Keratinocyte (primary cell): ENCODE data around the gene CD47. TPM values are rescaled to one million over a fixed set of nuclear protein-coding genes. Genes with fewer than 3 reads are reported as not detected.

ENCODE experiments used
- DNase-seq: peaks from one replicate; pipeline ENCODE4 v3.0.0-alpha.2; 2011; ENCODE audit warnings: low read depth, missing footprints, low spot score
- FAIRE-seq: peaks from 2 replicates; lab custom pipeline; 2011; peaks lifted over from hg19 to GRCh38; lab: Jason Lieb, UNC
- H2AFZ ChIP-seq: 2 replicates; pipeline ENCODE4 v1.6.0; 2012; ENCODE audit warnings: low read length, control low read depth, inconsistent platforms; ENCODE audit not compliant: control insufficient read depth
- H3K27ac ChIP-seq: 2 replicates; pipeline ENCODE4 v1.5.1; 2011; ENCODE audit warnings: low read length; ENCODE audit not compliant: control insufficient read depth, insufficient read depth
- H3K27me3 ChIP-seq: 3 replicates; pipeline ENCODE4 v1.6.0; 2011; ENCODE audit warnings: low read length; ENCODE audit not compliant: control insufficient read depth, insufficient read depth; ENCODE audit errors: extremely low read depth
- H3K36me3 ChIP-seq, 2 experiments: 2 replicates in 1 of 2; 3 replicates in 1 of 2; pipeline ENCODE4 v1.5.1; 2011; ENCODE audit warnings: low read length in 2 of 2, mild to moderate bottlenecking in 1 of 2; ENCODE audit not compliant: control insufficient read depth in 2 of 2, insufficient read depth in 2 of 2; ENCODE audit errors: extremely low read depth in 1 of 2
- H3K4me1 ChIP-seq: 3 replicates; pipeline ENCODE4 v1.5.1; 2011; ENCODE audit warnings: low read length; ENCODE audit not compliant: control insufficient read depth, insufficient read depth; ENCODE audit errors: extremely low read depth
- H3K4me2 ChIP-seq: 3 replicates; pipeline ENCODE4 v1.6.0; 2011; ENCODE audit warnings: low read depth, low read length; ENCODE audit not compliant: control insufficient read depth, insufficient read depth; ENCODE audit errors: extremely low read depth
- H3K4me3 ChIP-seq, 3 experiments: fragments of 200-600 bp in 1 of 3; sonication (generic) in 1 of 3; 2 replicates in 2 of 3; 3 replicates in 1 of 3; pipeline ENCODE4 v1.5.1; 2011 to 2016; ENCODE audit warnings: low read length in 3 of 3, mild to moderate bottlenecking in 3 of 3, control low read depth in 2 of 3, inconsistent platforms in 1 of 3, low read depth in 1 of 3, mixed read lengths in 1 of 3, mixed run types in 1 of 3, moderate library complexity in 1 of 3; ENCODE audit not compliant: control insufficient read depth in 2 of 3, insufficient read depth in 2 of 3; ENCODE audit errors: extremely low read depth in 1 of 3
- H3K79me2 ChIP-seq: 2 replicates; pipeline ENCODE4 v1.6.0; 2012; ENCODE audit warnings: low read length; ENCODE audit not compliant: control insufficient read depth, insufficient read depth
- H3K9ac ChIP-seq: 3 replicates; pipeline ENCODE4 v1.6.0; 2011; ENCODE audit warnings: low read length; ENCODE audit not compliant: control insufficient read depth, insufficient read depth; ENCODE audit errors: extremely low read depth
- H3K9me1 ChIP-seq: 3 replicates; pipeline ENCODE4 v1.6.0; 2011; ENCODE audit warnings: low read length; ENCODE audit not compliant: control insufficient read depth, insufficient read depth; ENCODE audit errors: extremely low read depth
- H3K9me3 ChIP-seq: 2 replicates; pipeline ENCODE4 v1.5.1; 2012; ENCODE audit warnings: low read depth, low read length; ENCODE audit not compliant: control insufficient read depth
- H4K20me1 ChIP-seq: 3 replicates; pipeline ENCODE4 v1.6.0; 2011; ENCODE audit warnings: low read length; ENCODE audit not compliant: control insufficient read depth, insufficient read depth; ENCODE audit errors: extremely low read depth
- EZH2 ChIP-seq: IDR thresholded peaks from one replicate; pipeline ENCODE4 v1.6.1; 2012; ENCODE audit warnings: inconsistent platforms, mild to moderate bottlenecking, low read length, moderate library complexity
- dilution Hi-C: fragments of 300-500 bp; cut with MboI; formaldehyde crosslinking; loops from one replicate; pipeline ENCODE4 v1.7.0; 2020; ENCODE audit warnings: low sequenced_read_pairs; ENCODE audit not compliant: extremely low pct_ligation_motif_present
- polyA plus RNA-seq, 5 experiments: library from polyadenylated mRNA; depleted of rRNA in 3 of 5; stranded (reverse) in 3 of 5; stranded (forward) in 1 of 5; unstranded in 1 of 5; fragments of >200 nt; gene quantifications; 1 replicate in 1 of 5; 2 replicates in 3 of 5; 3 replicates in 1 of 5; pipeline versions ENCODE4 v1.2.1 to v1.2.3, GENCODE V29; 2011 to 2012; ENCODE audit warnings: missing spikeins in 2 of 5, low read depth in 1 of 5, low replicate concordance in 1 of 5
- TF ChIP-seq, protein P1 (sequence below), 3 experiments: IDR thresholded peaks in 1 of 3; conservative IDR thresholded peaks in 1 of 3; optimal IDR thresholded peaks in 1 of 3; 2 replicates in 2 of 3; 3 replicates in 1 of 3; pipeline versions ENCODE3 to v1.5.1; 2011; ENCODE audit warnings: low read length in 3 of 3, mild to moderate bottlenecking in 3 of 3, moderate library complexity in 2 of 3, control low read depth in 1 of 3, inconsistent platforms in 1 of 3; ENCODE audit not compliant: insufficient read depth in 2 of 3; ENCODE audit errors: extremely low read depth in 1 of 3

CD47 gene
- polyA plus RNA-seq, 1 donor (not counting 4 experiments of a cell fraction or from before 2014, with no cell fraction given), result 96.5 TPM

DNA sequence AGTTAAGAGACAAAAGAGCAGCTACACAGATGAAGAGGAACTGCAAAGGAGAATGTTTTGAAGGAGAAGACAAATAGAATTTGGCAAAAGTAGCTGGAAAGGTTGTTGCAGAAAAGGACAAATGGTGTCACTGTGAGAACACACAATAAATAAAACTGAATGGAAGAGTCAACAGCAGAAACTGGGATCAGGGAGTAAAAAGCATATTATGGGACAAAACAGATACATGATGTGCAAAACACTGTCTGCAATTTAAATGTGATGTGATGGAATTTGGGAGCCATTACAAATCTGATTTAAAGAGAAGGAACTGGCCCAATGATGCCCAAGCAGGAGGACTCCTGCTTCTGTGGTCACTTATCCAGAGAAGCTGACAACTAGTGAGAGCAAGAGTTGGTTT, 46.1 kb downstream of the CD47 start:
- dilution Hi-C loops, result no loop called here
- Histone ChIP-seq H3K9ac (no peak overlapping the region), H3K9me1 (no peaks in the 10 kb centered on the region), H3K27ac (no peak overlapping the region), H3K79me2 (no peaks in the 10 kb centered on the region), H3K4me2 (no peak overlapping the region), H3K4me3 (no peak overlapping the region), H4K20me1 (no peaks in the 10 kb centered on the region), H3K36me3 (peaks cover 0 to 2% of the 10 kb centered on the region in 2 experiments), H3K9me3 (no peaks in the 10 kb centered on the region), H3K4me1 (no peaks in the 10 kb centered on the region), H2AFZ (no peak overlapping the region), H3K27me3 (no peaks in the 10 kb centered on the region)
- DNase-seq, result no peak
- FAIRE-seq, result no peak
- no peak for TF ChIP-seq EZH2
- TF ChIP-seq, protein P1, sequence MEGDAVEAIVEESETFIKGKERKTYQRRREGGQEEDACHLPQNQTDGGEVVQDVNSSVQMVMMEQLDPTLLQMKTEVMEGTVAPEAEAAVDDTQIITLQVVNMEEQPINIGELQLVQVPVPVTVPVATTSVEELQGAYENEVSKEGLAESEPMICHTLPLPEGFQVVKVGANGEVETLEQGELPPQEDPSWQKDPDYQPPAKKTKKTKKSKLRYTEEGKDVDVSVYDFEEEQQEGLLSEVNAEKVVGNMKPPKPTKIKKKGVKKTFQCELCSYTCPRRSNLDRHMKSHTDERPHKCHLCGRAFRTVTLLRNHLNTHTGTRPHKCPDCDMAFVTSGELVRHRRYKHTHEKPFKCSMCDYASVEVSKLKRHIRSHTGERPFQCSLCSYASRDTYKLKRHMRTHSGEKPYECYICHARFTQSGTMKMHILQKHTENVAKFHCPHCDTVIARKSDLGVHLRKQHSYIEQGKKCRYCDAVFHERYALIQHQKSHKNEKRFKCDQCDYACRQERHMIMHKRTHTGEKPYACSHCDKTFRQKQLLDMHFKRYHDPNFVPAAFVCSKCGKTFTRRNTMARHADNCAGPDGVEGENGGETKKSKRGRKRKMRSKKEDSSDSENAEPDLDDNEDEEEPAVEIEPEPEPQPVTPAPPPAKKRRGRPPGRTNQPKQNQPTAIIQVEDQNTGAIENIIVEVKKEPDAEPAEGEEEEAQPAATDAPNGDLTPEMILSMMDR (optimal IDR thresholded peaks at IDR 0.05 in 1 of 3, IDR thresholded peaks at IDR 0.05 in 1 of 3, conservative IDR thresholded peaks at IDR 0.05 in 1 of 3; ENCODE audit: extremely low read depth in 1 of 3, insufficient read depth in 2 of 3, low read length in 3 of 3), result no peak

DNA sequence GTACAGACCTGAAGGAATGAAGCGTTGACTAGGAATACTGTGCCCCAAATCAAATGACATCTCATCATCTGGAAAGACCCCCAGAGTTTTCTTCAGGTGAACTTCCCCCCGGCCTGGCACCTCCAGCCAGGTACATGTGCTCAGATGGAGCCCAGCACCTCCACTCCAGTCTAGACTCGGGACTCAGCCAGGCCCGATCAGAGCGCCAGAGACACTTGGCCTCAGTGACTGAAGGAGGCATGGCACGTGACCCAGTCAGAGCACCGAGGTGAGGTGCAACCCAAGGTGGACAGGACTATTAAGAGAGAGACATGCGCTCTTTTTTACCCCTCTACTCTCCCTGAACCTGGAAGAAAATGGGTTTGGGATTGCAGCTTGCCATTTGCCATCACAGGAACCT, 48.5 kb downstream of the CD47 start:
- FAIRE-seq (no peak), DNase-seq (no peak)
- H3K27me3 ChIP-seq, result no peaks in the 10 kb centered on the region
- H2AFZ ChIP-seq, result no peak overlapping the region
- no peaks in the 10 kb centered on the region for H3K9me3 ChIP-seq
- no peaks in the 10 kb centered on the region for H3K4me1 ChIP-seq
- dilution Hi-C loops, result no loop called here
- H3K27ac ChIP-seq, result no peak overlapping the region
- no peak overlapping the region for H3K4me3 ChIP-seq
- no peak for TF ChIP-seq EZH2
- TF ChIP-seq, protein P1 (optimal IDR thresholded peaks at IDR 0.05 in 1 of 3, IDR thresholded peaks at IDR 0.05 in 1 of 3, conservative IDR thresholded peaks at IDR 0.05 in 1 of 3; ENCODE audit: extremely low read depth in 1 of 3, insufficient read depth in 2 of 3, low read length in 3 of 3), result no peak
- no peaks in the 10 kb centered on the region for H3K79me2 ChIP-seq
- H4K20me1 ChIP-seq, result no peaks in the 10 kb centered on the region
- no peaks in the 10 kb centered on the region for H3K9me1 ChIP-seq
- H3K36me3 ChIP-seq, result peaks cover 0 to 2% of the 10 kb centered on the region in 2 experiments
- H3K4me2 ChIP-seq, result no peak overlapping the region
- H3K9ac ChIP-seq, result no peak overlapping the region
